ENCODE measurements around the gene CYTIP. TPM values are rescaled to one million over a fixed set of nuclear protein-coding genes. Genes with fewer than 3 reads are reported as not detected.

CYTIP gene
- total and polyA plus RNA-seq, 2 of the 13 experiments (the other 11 are each of a cell fraction or from before 2014, with no cell fraction given) = not detected

DNA sequence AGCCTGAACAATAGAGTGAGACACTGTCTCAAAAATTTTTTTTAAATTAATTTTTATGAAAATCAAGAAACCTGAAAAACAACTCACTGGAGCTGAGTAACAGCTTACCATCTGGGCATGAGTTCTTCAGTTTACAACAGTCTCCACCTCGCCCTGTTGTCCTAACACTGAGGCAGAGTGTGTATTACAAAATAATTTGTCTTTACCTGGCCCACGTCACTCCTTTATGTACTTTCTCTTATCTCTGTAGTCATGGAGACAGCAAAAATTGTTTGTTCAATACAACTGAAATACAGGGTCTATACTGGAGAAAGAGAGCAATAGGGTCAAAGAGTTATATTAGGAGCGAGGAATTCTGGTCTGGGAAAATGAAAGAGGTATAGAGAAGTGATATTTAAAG is 48.1 kb downstream of the CYTIP start:
- Histone ChIP-seq H3K79me2 (ENCODE audit: insufficient read depth, low read length) (no peaks in the 10 kb centered on the region), H3K9ac (ENCODE audit: insufficient read depth, low read depth, low read length) (no peak overlapping the region), H3K27ac (ENCODE audit: extremely low read length, insufficient read depth, low read length) (no peak overlapping the region), H2AFZ (ENCODE audit: low read length) (no peak overlapping the region), H4K20me1 (ENCODE audit: insufficient read depth, low read length) (no peaks in the 10 kb centered on the region), H3K4me1 (ENCODE audit: insufficient read depth, low read length) (no peaks in the 10 kb centered on the region), H3K4me2 (ENCODE audit: low read depth, low read length) (no peak overlapping the region), H3K36me3 (replicated peaks in 1 of 2; ENCODE audit: control insufficient read depth in 1 of 2, insufficient read depth in 2 of 2, low read length in 2 of 2) (no peaks in the 10 kb centered on the region), H3K9me3 (ENCODE audit: low read length) (no peaks in the 10 kb centered on the region), H3K27me3 (ENCODE audit: control insufficient read depth in 1 of 2, insufficient read depth in 2 of 2, low read length in 2 of 2) (no peaks in the 10 kb centered on the region), H3K4me3 (replicated peaks in 1 of 3; ENCODE audit: insufficient read depth in 1 of 3, low read depth in 2 of 3, low read length in 3 of 3) (no peak overlapping the region)
- FAIRE-seq (no peak), DNase-seq (ENCODE audit: low spot score) (peak; percentile 22), ATAC-seq (peak; percentile 29; the same call in 1 of the 3 replicates)
- TF ChIP-seq TBP (CRISPR knock-in tag; IDR thresholded peaks at IDR 0.05) = no peak
- no peak for TF ChIP-seq PHB2 (IDR thresholded peaks at IDR 0.05; ENCODE audit: partially characterized antibody)
- TF ChIP-seq RFX3 (CRISPR knock-in tag; IDR thresholded peaks at IDR 0.05) = peak; percentile 32; the same call in 1 of the 2 replicates
- no peak for TF ChIP-seq TGIF2 (CRISPR knock-in tag; IDR thresholded peaks at IDR 0.05)
- TF ChIP-seq FLYWCH1 (CRISPR knock-in tag; IDR thresholded peaks at IDR 0.05) = no peak
- TF ChIP-seq, protein P1, sequence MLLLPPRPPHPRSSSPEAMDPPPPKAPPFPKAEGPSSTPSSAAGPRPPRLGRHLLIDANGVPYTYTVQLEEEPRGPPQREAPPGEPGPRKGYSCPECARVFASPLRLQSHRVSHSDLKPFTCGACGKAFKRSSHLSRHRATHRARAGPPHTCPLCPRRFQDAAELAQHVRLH (CRISPR knock-in tag; IDR thresholded peaks at IDR 0.05; ENCODE audit: borderline replicate concordance, low read depth) = no peak
- CTCF ChIA-PET (ENCODE audit: low intra/inter-chr PET ratio, low total read pairs) = no interaction called here
- POLR2A ChIA-PET = no interaction called here
- intact Hi-C loops (cut with micrococcal nuclease; ENCODE audit: unreplicated experiment) (no loop called here), in situ Hi-C loops (cut with HindIII; ENCODE audit: extremely low pct_ligation_motif_present, low pct_unique_long_range_greater_than_20kb) (no loop called here)
- 2% methylated on average over 3 of the region's 3 CpGs for WGBS (ENCODE audit: low lambda C conversion rate)
- BruUV-seq (replicated peaks) = no TSS peak

- no peaks in the 10 kb centered on the region for H3K27me3 ChIP-seq (ENCODE audit: control insufficient read depth in 1 of 2, insufficient read depth in 2 of 2, low read length in 2 of 2)
- intact Hi-C loops (cut with micrococcal nuclease; ENCODE audit: unreplicated experiment) (no loop called here), in situ Hi-C loops (cut with HindIII; ENCODE audit: extremely low pct_ligation_motif_present, low pct_unique_long_range_greater_than_20kb) (no loop called here)
- H3K9me3 ChIP-seq (ENCODE audit: low read length) = no peaks in the 10 kb centered on the region
- H3K36me3 ChIP-seq (replicated peaks in 1 of 2; ENCODE audit: control insufficient read depth in 1 of 2, insufficient read depth in 2 of 2, low read length in 2 of 2) = no peaks in the 10 kb centered on the region
- no peaks in the 10 kb centered on the region for H3K79me2 ChIP-seq (ENCODE audit: insufficient read depth, low read length)
- H3K9ac ChIP-seq (ENCODE audit: insufficient read depth, low read depth, low read length) = no peak overlapping the region
- no peaks in the 10 kb centered on the region for H3K4me1 ChIP-seq (ENCODE audit: insufficient read depth, low read length)
- POLR2A ChIA-PET = no interaction called here
- H3K4me3 ChIP-seq (replicated peaks in 1 of 3; ENCODE audit: insufficient read depth in 1 of 3, low read depth in 2 of 3, low read length in 3 of 3) = no peak overlapping the region
- WGBS (ENCODE audit: low lambda C conversion rate) = 3% methylated on average over 1 of the region's 1 CpG
- no peak overlapping the region for H2AFZ ChIP-seq (ENCODE audit: low read length)
- no peak overlapping the region for H3K27ac ChIP-seq (ENCODE audit: extremely low read length, insufficient read depth, low read length)
- ATAC-seq (no peak), FAIRE-seq (no peak), DNase-seq (ENCODE audit: low spot score) (no peak)
- no TSS peak for BruUV-seq (replicated peaks)
- no peaks in the 10 kb centered on the region for H4K20me1 ChIP-seq (ENCODE audit: insufficient read depth, low read length)
- H3K4me2 ChIP-seq (ENCODE audit: low read depth, low read length) = no peak overlapping the region
- CTCF ChIA-PET (ENCODE audit: low intra/inter-chr PET ratio, low total read pairs) = no interaction called here
- TF ChIP-seq PRPF4 (IDR thresholded peaks at IDR 0.05; ENCODE audit: low read depth, low read length, poor library complexity, severe bottlenecking) (no peak), POGZ (CRISPR knock-in tag; IDR thresholded peaks at IDR 0.05) (no peak), CREB3 (CRISPR knock-in tag; IDR thresholded peaks at IDR 0.05) (no peak), ETV6 (CRISPR knock-in tag; conservative IDR thresholded peaks at IDR 0.05) (no peak), TBX2 (CRISPR knock-in tag; IDR thresholded peaks at IDR 0.05; ENCODE audit: borderline replicate concordance) (no peak), SP140L (CRISPR knock-in tag; IDR thresholded peaks at IDR 0.05; ENCODE audit: borderline replicate concordance) (no peak), ZNF775 (CRISPR knock-in tag; IDR thresholded peaks at IDR 0.05; ENCODE audit: borderline replicate concordance) (no peak), THAP11 (CRISPR knock-in tag; IDR thresholded peaks at IDR 0.05) (no peak)
- TF ChIP-seq, protein P2, sequence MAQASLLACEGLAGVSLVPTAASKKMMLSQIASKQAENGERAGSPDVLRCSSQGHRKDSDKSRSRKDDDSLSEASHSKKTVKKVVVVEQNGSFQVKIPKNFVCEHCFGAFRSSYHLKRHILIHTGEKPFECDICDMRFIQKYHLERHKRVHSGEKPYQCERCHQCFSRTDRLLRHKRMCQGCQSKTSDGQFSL (CRISPR knock-in tag; IDR thresholded peaks at IDR 0.05) = no peak
- TF ChIP-seq, protein P3, sequence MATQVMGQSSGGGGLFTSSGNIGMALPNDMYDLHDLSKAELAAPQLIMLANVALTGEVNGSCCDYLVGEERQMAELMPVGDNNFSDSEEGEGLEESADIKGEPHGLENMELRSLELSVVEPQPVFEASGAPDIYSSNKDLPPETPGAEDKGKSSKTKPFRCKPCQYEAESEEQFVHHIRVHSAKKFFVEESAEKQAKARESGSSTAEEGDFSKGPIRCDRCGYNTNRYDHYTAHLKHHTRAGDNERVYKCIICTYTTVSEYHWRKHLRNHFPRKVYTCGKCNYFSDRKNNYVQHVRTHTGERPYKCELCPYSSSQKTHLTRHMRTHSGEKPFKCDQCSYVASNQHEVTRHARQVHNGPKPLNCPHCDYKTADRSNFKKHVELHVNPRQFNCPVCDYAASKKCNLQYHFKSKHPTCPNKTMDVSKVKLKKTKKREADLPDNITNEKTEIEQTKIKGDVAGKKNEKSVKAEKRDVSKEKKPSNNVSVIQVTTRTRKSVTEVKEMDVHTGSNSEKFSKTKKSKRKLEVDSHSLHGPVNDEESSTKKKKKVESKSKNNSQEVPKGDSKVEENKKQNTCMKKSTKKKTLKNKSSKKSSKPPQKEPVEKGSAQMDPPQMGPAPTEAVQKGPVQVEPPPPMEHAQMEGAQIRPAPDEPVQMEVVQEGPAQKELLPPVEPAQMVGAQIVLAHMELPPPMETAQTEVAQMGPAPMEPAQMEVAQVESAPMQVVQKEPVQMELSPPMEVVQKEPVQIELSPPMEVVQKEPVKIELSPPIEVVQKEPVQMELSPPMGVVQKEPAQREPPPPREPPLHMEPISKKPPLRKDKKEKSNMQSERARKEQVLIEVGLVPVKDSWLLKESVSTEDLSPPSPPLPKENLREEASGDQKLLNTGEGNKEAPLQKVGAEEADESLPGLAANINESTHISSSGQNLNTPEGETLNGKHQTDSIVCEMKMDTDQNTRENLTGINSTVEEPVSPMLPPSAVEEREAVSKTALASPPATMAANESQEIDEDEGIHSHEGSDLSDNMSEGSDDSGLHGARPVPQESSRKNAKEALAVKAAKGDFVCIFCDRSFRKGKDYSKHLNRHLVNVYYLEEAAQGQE (IDR thresholded peaks at IDR 0.05; ENCODE audit: borderline replicate concordance in 1 of 2, low read depth in 1 of 2, low read length in 2 of 2) = no peak
These were observed 49.0 kb downstream of the CYTIP start for GRCh38 chr2:157394928-157395327.
